ENCODE measurements around the gene NMRK2. TPM values are rescaled to one million over a fixed set of nuclear protein-coding genes. Genes with fewer than 3 reads are reported as not detected.
A peak's percentile ranks its signal among the peaks of the same experiment; 100 is the strongest.

Gene NMRK2
- total RNA-seq, 1 experiment from 2014 or later: 60.0 TPM

- Histone ChIP-seq H3K79me1 (ENCODE audit: insufficient read depth, low read depth, low read length, poor library complexity, severe bottlenecking) (peaks cover 7% of the 10 kb centered on the region), H2BK12ac (ENCODE audit: insufficient read length, low read depth, low read length) (no peak overlapping the region), H3K4ac (ENCODE audit: low read depth, low read length) (no peak overlapping the region), H3K9ac (ENCODE audit: extremely low read depth, insufficient read length, low read length) (no peak overlapping the region), H3K23ac (ENCODE audit: insufficient read length, low read depth, low read length) (no peak overlapping the region), H3K14ac (ENCODE audit: insufficient read depth, low read length) (no peak overlapping the region), H2BK120ac (ENCODE audit: low read depth, low read length, poor library complexity, severe bottlenecking) (no peak overlapping the region), H3K27ac (ENCODE audit: insufficient read length, low read depth, low read length) (no peak overlapping the region), H3K27me3 (ENCODE audit: insufficient read depth, low read length) (no peaks in the 10 kb centered on the region), H3K79me2 (ENCODE audit: insufficient read depth, low read length) (peaks cover 8% of the 10 kb centered on the region; the same call in 1 of the 2 replicates), H2BK20ac (ENCODE audit: low read depth, low read length, poor library complexity, severe bottlenecking) (no peak overlapping the region), H3K18ac (ENCODE audit: insufficient read length, low read depth, low read length) (no peak overlapping the region), H3K4me1 (ENCODE audit: insufficient read depth, low read length) (no peaks in the 10 kb centered on the region), H3K23me2 (ENCODE audit: insufficient read length, low read depth, low read length, poor library complexity, severe bottlenecking) (no peaks in the 10 kb centered on the region), H3K4me2 (ENCODE audit: insufficient read depth, insufficient read length, low read length) (no peak overlapping the region), H4K5ac (ENCODE audit: insufficient read length, low read depth, low read length) (no peak overlapping the region), H3K56ac (ENCODE audit: insufficient read length, low read depth, low read length) (no peak overlapping the region), H3K9me3 (ENCODE audit: control insufficient read depth, low read depth, low read length) (no peaks in the 10 kb centered on the region), H4K8ac (replicated peaks; ENCODE audit: insufficient read length, low read depth, low read length) (no peak overlapping the region), H4K20me1 (ENCODE audit: control insufficient read depth, insufficient read depth, insufficient read length) (no peaks in the 10 kb centered on the region), H4K91ac (ENCODE audit: insufficient read length, low read depth, low read length) (no peak overlapping the region), H2AK5ac (ENCODE audit: insufficient read length, low read length) (no peak overlapping the region), H2AFZ (ENCODE audit: low read length) (no peak overlapping the region), H3T11ph (ENCODE audit: low read length) (no peak overlapping the region), H2BK5ac (ENCODE audit: insufficient read length, low read length) (no peak overlapping the region), H2BK15ac (ENCODE audit: low read depth, low read length) (no peak overlapping the region)
- Mint-ChIP-seq H3K27me3 (ENCODE audit: low read depth) (peaks cover 3% of the 10 kb centered on the region), H3K27ac (peak overlapping the region; percentile 47 to 87 (median 69); a peak in 6 of 7 replicates), H3K9me3 (no peaks in the 10 kb centered on the region; a peak in 1 of 5 replicates), H3K36me3 (ENCODE audit: insufficient read depth in 1 of 3, low read depth in 3 of 3) (peaks cover 65 to 81% (median 74%) of the 10 kb centered on the region in 3 experiments), H3K4me3 (peak overlapping the region in 1 of 2 experiments; percentile 3; a peak in 1 of 5 replicates), H3K4me1 (peaks cover 11% of the 10 kb centered on the region in 2 experiments)
- DNase-seq: no peak
- no CpG with 5 or more reads among the region's 19 CpGs for WGBS (ENCODE audit: extremely low coverage, insufficient read length, low lambda C conversion rate)
- no peak for TF ChIP-seq CTCF (conservative IDR thresholded peaks at IDR 0.05)
Measured at GRCh38 chr19:3978145-3978544, 45.3 kb downstream of the NMRK2 start.
